Amniotic stem cell (primary cell): ENCODE measurements around the gene COL20A1.
"Not testable (repeated sequence)": the region's sequence is repeated elsewhere in the genome, so short reads cannot be mapped to it uniquely, and the experiment has no call there.

Experiments used
- DNase-seq: peaks from one replicate; lab custom pipeline; 2025; lab: John Stamatoyannopoulos, UW

COL20A1 gene

GRCh38 chr20:63292904-63293303 lies at the start of gene COL20A1:
Gene COL20A1 (plus strand): TSS chr20:63293186. CDS start chr20:63295108, 1,922 bp downstream.
- no peak for DNase-seq

GRCh38 chr20:63243604-63244247 lies 49.3 kb upstream of the COL20A1 start:
- no peak for DNase-seq

GRCh38 chr20:63244468-63244867 lies 48.5 kb upstream of the COL20A1 start:
- no peak for DNase-seq

DNA sequence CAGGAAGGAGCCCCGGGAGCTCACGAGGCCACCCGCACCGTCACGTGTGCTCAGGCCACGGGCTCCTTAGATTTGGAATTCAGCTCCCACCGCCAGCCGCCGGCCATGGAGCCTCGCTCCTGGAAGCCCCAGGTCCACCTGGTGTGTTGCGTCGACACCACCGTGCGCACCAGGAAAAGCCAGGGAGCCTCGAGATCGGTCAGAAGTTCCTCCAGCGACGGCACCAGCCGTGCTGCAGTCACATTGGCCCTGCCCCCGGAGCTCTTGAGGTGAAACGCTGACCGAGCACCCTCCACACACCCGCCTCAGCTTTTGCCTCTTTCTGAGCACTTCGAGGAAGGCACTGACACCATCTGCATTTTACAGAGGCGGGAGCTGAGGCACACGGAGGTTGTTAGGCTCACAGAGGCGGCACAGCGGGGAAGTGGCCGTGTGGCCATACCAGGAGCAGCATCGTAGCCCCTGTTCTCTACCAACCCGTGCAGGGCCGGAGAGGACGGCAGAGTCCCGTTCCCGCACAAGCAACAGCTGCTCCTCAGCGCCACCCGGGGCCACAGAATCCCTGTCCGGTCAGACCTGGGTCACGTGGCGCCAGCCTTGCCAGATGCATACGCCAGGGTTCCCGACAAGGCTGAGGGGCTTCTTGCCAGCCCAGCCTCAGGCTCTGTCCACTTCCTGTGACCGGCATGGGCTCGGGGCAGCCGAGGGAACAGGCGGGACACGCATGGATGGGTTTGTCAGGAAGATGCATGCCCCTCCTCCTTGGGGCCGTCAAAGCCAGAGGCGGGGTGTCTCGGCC lies 46.3 kb upstream of the COL20A1 start:
- no peak for DNase-seq

DNA sequence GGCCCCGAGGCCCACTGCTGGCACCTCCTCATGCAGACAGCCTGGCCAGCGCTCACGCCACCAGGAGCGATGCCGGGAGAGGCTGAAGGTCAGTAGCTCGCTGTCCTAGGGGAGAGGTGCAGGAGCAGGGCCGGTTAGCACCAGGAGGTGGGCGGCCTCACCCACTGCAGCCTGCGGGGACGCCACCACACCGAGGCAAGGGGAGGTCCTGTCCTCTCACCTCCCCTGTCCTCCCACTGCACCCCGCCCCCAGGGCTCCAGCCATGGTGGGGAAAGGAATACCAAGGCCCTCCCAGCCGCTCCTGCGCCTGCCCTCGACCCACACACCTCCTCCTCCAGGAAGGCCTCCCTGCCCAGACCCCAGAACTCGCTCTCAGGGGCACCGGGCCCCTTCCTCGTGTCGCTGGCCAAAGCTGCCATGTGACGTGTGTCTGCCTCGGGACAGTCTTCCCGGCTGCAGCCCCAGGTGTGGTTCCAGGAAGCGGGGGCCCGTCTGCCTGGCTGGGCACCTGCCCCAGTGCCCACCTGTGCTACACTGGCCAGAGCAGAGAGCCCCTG lies 45.2 kb upstream of the COL20A1 start:
- DNase-seq: no peak

GRCh38 chr20:63248835-63249591 lies 44.0 kb upstream of the COL20A1 start:
- no peak for DNase-seq

DNA sequence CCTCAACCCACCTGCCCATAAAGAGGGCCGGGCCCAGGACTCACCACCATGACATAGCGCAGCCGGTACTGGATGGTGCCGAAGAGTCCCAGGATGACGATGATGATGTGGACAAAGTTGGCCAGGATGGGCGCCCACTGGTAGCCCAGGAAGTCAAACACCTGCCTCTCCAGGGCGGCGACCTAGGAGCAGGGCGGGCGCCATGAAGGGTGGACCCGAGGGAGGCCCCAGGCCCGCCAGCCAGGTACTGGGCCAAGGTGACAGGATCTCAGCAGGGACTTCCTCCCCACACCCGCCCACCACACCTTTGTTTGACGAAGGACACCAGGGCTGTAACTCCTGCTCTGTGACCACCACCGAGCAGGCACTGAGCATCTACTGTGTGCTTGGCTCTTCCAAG lies 43.1 kb upstream of the COL20A1 start:
- no peak for DNase-seq

DNA sequence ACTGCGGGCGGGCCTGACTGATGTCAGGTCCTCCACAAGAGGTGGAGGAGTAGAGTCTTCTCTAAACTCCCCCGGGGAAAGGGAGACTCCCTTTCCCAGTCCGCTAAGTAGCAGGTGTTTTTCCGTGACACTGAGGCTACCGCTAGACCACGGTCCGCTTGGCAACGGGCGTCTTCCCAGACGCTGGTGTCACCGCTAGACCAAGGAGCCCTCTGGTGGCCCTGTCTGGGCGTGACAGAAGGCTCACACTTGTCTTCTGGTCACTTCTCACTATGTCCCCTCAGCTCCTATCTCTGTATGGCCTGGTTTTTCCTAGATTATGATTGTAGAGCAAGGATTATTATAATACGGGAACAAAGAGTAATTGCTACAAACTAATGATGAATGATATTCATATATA lies 41.6 kb upstream of the COL20A1 start:
- not testable (repeated sequence) for DNase-seq

- DNase-seq: no peak
These were observed 40.7 kb upstream of the COL20A1 start for GRCh38 chr20:63252284-63252711.

DNA sequence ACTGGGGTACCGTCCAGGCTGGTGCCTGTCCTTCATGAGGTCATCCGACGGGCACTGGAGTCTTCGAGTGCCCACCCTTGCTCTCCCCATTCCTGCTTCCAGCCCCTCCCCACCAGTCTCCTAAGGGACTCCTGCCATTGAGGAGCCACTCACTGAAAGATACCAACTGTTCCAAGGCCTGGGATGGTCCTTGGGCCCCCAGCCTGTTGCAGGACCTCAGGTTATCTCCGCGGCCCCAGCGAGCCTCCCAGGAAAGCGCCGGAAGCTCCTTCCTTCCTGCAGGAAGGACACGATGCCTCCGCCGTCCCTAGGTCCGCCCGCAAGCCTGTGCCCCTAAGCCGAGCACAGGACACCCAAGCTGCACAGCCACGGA lies 39.9 kb upstream of the COL20A1 start:
- DNase-seq: no peak

DNA sequence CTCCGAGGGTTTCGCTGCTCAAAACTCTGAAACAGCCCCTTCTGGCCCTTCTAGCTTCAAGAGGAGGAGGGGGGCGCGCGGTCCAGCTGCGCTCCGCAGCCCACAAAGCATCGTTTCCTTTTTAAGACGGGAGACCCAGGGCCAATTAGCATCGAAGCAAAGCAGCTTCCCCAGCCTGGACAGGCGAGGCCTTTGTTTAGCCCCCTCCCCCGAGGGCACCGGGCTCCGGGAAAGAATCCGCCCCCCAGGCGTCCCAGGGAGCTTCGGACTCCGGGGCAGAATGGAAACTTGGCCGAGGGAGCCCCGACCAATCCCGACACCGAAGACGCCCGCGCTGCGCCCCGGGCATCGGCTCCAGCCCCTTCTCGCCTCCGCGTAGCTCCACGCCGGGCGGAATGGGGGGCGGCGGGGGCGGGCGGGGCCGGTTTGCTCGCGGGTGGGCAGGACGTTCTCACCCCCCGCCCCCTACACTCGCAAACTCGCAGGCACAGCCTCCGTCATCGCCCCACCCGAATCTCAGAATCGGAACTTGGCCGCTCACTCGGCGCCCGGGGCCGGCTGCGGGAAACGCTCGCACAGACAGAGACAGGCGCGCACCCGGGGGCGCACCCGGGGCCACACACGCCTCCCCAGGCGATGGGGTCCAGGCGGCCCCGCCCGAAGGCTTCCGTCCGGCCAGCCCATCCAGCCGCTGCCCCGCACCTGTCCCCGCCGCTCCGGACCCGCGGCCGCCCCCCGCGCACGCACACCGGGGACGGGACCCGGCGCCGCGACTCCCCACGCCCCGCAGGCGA lies 39.4 kb upstream of the COL20A1 start:
- DNase-seq: no peak

DNA sequence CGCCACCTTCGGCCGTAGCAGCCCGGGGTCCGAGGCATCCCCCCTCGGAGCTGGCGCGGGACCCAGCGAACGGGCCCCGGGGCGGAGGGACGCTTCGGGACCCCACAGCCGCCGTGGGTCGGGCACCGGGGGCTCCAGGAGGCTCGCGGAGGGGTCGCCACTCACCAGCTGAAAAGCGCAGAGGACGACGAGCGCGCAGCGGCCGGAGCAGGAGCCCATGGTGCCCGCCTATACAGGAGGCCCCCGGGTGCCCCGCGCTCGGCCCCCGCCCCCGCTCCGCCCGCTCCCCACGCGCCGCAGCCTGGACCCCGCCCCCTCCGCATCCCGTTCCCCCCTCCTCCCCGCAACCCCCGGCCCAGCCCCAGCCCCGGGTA lies 38.8 kb upstream of the COL20A1 start, which contains the start of gene NKAIN4:
Gene NKAIN4, minus strand, starts transcription at position 232 of the 374 bp plus-strand sequence. Its CDS starts 13 bp downstream, at position 219.
- no peak for DNase-seq

- no peak for DNase-seq
These were observed 38.2 kb upstream of the COL20A1 start for GRCh38 chr20:63254606-63255384.

DNA sequence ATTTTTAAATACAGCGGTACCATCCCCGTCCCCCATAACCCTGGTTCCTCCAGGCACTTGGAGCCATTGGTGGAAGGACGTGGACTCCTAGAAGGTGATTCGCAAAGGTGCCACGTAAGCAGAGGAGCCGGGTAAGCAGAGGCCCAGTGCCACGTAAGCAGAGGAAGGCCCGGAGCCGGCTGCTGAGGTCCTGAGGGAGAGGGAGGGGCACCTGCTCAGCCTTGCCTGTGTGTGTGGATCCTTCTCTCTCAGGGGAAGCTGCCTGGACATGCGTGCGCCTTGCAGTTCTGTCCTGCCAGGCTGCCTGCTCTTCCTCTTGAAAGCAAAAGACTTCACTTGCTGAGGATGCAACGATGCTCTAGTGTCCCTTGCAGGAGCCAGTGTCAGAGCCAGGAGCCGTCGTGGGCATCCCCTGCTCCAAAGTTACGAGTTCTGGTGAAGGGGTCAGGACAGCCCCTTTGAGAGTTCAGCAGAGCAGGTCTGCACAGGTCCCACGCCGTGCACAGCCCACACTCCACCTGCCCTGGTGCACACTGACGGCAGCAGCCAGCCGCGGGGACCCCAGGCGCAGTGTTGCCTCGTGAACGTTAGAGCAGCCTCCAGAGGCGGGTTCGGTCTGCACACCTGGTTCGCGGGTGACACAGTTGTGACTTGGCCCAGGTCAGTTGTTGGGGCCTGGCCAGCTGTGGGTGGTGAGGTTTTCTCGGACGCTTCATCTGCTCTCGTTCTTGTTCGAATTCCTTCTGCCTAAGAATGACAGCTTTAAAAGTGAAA lies 36.9 kb upstream of the COL20A1 start:
- DNase-seq: no peak

DNA sequence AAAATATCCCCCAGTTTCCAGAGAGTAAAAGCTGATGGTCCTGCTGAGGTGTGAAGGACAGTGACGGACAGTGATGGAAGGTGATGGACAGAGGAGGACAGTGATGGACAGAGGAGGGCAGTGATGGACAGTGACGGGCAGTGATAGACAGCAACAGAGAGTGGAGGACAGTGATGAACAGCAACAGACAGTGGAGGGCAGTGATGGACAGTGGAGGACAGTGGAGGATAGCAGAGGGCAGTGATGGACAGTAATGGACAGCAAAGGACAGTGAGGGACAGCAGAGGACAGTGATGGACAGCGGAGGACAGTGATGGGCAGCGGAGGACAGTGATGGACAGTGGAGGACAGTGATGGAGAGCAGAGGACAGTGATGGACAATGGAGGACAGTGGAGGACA lies 36.0 kb upstream of the COL20A1 start:
- DNase-seq: no peak

- no peak for DNase-seq
These were observed 35.4 kb upstream of the COL20A1 start for GRCh38 chr20:63257629-63258028.

- no peak for DNase-seq
These were observed 34.2 kb upstream of the COL20A1 start for GRCh38 chr20:63258781-63259180.

- DNase-seq: no peak
These were observed 33.1 kb upstream of the COL20A1 start for GRCh38 chr20:63259734-63260460.

GRCh38 chr20:63260521-63260920 lies 32.5 kb upstream of the COL20A1 start:
- no peak for DNase-seq
